ENCODE measurements around the gene ZP1. TPM values are rescaled to one million over a fixed set of nuclear protein-coding genes. Genes with fewer than 3 reads are reported as not detected.

Gene ZP1
- total RNA-seq, 1 donor from 2014 or later, result not detected

DNA sequence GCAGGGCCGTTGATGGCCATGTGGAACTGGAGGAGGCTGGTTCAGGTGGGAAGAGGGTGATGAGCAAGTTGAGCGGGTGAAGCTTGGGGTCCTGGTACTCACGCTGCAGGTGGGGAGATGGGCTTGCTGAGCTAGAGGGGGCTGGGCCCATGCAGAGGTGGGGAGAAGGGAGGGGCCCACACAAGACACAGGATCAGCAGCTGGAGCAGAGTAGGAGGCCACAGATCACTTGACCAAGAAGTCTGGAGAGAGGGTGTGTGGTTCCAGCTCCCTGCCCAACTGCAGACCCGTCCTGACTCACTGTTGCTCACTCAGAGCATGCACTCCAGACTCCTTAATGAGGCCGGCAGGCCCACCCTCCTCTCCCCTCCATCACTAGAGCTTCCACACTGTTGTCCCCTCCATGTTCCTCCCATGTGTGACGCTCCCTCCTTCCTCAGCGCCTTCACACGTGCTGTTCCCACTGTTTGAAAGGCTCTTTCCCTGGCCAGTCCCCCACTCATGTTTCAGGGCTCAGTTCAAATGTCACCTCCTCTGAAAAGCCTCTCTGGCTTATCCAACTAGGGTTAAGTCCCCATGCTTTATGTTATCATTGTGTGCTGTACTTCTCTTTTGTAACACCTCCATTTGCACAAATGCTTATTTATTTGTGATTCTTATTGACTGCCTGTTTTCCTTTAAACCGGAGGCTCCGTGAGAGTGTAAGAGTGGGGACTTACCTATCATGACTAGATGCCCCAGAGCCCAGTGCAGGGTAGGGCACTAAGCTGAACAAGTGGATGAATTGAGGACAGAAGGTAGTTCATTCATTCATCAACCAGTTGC lies 23.1 kb upstream of the ZP1 start:
- peak; percentile 56 for DNase-seq (ENCODE audit: low read depth)

- no peak for DNase-seq (ENCODE audit: low read depth)
These were observed 22.5 kb upstream of the ZP1 start for GRCh38 chr11:60844870-60845221.

DNA sequence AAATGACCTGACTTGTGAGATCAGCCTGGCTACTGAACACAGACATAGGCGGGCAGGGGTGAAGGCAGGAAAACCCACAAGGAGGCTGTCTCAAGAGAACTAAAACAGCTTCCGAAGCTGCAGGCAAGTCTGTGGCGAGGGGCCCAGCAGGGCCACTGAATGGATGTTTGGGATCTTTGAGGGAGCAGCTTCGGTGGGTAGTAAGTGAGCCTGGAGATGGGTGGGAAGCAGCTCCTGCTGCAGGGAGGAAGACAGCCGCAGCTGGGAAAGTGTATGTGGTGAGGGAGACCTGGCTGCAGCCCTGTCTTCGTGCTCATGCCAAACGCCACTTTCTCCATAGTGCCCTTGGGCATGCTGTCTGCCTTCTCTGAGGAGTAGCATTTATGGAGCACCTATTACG lies 22.0 kb upstream of the ZP1 start:
- no peak for DNase-seq (ENCODE audit: low read depth)

- DNase-seq (ENCODE audit: low read depth), result no peak
These were observed 20.1 kb upstream of the ZP1 start for GRCh38 chr11:60847281-60847680.

DNA sequence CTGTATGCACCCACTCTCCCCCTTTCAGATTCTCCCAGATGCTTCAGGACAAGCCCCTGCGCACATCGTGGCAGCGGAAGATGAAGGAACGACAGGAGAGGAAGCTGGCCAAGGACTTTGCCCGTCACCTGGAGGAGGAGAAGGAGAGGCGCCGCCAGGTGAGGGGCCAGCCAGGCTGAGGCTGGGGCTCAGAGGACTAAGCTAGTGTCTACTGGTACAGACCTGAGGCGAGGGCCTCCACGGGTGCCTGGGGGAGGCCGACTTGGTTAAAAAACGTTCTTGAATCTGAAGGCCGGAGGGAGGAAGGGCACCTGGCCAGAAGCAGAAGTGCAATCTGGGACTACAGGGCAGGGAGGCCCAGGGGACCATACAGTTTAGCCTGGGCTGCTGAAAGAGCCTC lies 19.4 kb upstream of the ZP1 start:
- no peak for DNase-seq (ENCODE audit: low read depth)

- no peak for DNase-seq (ENCODE audit: low read depth)
These were observed 18.6 kb upstream of the ZP1 start for GRCh38 chr11:60848714-60849151.

DNA sequence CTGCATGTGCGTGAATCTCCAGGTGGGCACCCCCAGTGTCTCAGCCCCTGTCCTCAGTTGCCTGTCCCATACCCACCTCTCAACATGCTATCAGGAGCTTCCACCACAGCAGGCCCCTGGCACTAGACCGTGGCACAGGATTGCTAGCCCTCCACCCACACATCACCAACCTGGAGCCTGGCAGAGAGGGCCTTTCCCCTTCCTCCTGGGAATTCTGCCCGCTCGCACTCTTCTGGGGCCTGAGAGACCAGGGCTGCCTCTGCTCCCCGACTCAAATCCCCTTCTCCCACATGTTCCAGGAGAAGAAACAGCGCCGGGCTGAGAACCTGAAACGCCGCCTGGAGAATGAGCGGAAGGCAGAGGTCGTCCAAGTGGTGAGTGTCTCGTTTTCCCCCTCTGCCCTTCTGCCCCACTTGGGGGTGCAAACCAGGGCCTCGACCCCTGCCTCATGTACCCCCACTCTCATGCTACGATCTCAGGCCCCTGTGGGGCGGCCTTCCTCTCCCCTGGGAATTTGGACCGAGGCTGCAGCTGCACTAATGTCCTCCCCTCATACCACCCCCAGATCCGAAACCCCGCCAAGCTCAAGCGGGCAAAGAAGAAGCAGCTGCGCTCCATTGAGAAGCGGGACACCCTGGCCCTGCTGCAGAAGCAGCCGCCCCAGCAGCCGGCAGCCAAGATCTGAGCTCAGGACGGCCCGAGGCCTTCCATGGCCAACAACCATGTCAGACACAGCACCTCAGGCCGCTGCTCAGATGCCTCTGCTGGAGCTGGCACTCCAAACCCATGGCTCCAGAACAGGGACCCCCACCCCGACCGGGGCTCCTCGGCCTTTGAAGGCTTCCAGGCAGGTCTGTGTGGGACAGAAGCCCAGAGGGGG lies 17.5 kb upstream of the ZP1 start:
- no peak for DNase-seq (ENCODE audit: low read depth)

- no peak for DNase-seq (ENCODE audit: low read depth)
These were observed 15.8 kb upstream of the ZP1 start for GRCh38 chr11:60851327-60852104.

DNA sequence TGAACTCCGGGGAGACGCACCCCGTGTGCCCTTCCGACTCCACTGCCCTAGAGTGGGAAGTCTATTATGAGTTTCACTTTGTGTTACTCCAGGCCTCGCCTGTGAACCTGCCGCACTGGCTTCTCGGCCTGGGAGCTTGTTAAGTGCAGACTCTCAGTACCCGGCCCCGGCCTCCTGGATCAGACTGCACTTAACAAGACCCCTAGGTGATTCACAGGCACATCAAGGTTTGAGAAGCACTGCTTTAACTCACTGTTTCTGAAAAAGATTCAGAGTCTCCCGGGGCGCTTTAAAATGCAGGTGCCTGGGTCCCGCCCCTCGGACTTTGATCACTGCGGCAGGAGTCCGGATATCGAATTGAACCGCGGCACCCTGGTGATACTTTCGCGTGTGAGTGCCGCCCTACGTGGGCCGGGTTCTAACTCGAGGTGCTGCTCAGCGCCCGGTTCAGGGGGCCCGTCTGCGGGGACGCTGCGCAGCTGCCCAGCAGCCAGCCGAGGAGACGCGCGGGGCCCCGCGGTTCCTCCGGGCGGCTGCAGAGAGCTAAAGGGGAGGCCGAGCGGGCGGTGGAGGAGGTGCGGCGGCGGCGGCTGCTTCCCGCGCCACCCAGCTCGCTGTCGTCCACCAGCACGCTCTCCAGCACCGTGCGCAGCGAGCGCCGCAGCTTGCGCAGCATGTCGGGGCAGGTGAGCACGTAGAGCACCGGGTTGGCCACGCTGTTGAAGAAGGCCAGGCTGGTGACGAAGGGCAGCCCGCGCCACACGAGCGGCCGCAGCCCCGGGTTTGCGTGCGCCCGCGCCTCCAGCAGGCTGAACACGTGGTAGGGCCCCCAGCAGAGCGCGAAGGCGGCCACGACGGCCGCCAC lies 15.0 kb upstream of the ZP1 start:
- DNase-seq (ENCODE audit: low read depth), result no peak

DNA sequence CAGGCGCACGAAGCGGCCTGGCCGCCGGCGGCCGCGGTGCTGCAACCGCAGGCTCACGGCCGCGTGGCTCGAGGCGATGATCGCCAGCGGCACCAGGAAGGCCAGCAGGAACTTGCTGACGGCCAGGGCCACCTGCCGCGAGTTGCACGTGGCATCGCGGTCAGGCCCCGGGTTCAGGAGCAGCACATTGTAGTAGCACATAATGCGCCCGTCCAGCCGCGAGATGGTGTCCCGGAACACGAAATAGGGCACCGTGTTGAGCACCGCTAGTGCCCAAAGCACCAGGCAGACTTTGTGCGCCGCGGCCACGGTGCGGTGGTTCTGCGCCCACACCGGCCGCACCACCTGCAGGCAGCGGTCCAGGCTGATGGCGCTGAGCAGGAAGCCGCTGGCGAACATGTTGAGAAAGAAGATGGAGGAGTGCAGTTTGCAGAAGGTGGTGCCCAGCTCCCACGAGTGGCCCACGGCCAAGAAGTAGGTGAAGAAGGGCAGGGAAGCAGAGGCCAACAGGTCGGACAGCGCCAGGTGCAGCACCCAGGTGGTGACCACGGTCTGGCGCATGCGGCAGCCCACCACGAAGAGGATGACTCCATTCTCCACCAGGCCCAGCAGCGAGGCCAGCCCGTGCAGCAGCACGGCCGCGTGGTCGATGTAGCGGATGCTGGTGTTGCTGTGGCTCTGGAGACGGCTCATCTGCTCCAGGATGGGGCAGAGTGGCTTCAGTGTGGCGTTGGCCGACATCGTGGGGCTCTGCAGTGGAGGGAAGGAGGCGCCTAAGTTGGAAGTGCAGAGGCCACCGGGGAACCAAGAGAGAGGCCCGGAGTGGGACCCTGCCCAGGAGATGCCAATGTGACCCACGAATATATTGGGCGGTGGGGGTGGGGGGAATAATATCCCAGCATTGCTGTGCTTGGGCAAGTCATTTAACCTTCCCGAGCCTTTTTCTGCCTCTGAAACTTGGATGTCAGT lies 14.1 kb upstream of the ZP1 start:
- no peak for DNase-seq (ENCODE audit: low read depth)

- DNase-seq (ENCODE audit: low read depth), result no peak
These were observed 13.0 kb upstream of the ZP1 start for GRCh38 chr11:60854140-60854846.

DNA sequence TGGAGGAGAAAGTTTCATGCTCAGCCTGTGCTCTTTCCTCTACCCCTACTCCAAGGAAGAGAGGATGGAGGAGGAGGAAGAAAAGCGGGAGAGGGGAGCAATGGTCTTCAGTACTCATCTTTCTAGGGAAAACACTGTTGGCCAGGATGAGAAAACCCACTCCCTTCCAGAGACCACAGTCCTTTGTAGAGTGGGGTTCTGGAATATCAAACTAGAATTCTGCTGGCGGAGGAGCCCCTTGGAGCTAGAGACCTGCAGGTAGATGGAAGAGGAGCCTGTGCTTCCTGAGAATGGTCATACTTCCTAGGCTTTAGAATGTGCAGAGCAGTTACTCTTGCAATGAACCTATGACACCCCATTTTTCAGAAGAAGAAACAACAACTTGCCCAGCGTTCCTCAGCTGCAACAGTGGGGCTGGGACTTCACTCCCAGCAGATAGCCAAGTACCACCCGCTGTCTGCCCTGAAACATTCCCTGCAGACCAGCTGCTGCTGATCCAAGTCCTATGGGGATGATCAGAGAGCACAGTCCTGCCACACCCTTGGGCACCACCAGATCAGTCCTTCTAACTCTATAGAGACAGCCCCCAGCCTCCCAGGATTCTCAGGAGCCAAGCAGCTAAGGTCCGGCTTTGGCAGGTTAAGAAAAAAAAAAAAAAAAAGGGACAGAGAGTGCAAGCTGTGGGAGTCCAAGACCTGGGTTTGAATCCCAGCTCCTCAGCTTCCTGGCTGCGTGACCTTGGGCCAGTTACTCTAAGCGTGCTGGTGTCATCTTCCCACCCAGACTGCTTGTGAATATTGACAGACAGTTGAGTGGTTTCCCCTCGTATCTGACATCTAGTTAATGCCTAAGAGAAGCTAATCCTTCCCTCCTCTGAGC lies 12.3 kb upstream of the ZP1 start:
- DNase-seq (ENCODE audit: low read depth), result no peak

- no peak for DNase-seq (ENCODE audit: low read depth)
These were observed 11.4 kb upstream of the ZP1 start, which contains the start of gene PTGDR2 for GRCh38 chr11:60855726-60856633. PTGDR2 (minus strand) TSS chr11:60855950; CDS start chr11:60853722, 2,228 bp downstream.

DNA sequence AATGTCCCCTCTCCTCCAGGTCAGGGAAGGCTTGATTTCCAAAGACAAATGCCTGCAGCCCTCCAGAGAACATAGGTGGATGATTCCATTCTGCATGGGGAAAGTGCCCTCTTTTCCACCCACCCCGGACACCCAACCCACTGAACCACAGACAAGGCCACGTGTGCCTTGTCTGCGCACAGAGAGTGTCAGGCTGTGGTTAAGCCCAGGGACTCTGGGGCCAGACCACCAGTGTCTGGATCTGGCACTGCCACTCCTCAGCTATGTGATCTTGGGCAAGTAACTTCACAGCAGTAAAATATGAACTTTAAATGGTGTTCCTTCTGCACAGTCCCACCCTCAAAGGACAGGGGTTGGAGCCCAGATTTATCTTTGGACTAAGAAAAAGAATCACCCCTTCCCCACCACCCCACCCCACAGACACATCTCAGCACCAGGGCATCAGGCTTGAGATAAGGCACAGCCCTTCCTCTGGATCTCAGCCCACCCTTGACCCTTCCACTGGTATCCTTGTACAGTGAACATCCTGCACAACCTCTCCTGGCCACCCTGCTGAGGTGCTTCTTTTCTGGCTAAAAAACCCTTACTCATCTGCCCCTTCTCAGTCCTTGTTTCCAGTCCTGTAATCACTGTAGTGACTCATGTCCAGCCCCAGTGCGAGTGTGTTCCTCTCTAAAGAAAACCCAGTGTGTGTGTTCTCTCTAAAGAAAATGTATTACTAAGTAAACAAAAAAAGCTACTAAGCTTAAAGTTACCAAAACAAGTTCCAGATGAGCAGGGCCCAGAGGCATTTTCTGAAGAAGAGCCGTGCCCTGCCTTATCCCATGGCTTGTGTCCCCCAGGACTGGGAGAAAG lies 9.7 kb upstream of the ZP1 start:
- DNase-seq (ENCODE audit: low read depth), result no peak

GRCh38 chr11:60858236-60858635 lies 9.1 kb upstream of the ZP1 start:
- no peak for DNase-seq (ENCODE audit: low read depth)
